H1 (cell line): ENCODE results near the gene CPSF4L. TPM values are rescaled to one million over a fixed set of nuclear protein-coding genes. Genes with fewer than 3 reads are reported as not detected.

Experiments
- CTCF ChIA-PET: fragments of 300-600 bp; sonication (Branson Sonifier 250); formaldehyde crosslinking; loops from one replicate; lab custom pipeline; 2021; ENCODE audit not compliant: partially characterized antibody; lab: Charles Lee
- POLR2A ChIA-PET: fragments of 300-600 bp; sonication (Branson Sonifier 250); formaldehyde crosslinking; loops from one replicate; lab custom pipeline; 2021; ENCODE audit warnings: inconsistent platforms; ENCODE audit not compliant: partially characterized antibody; lab: Charles Lee
- DNase-seq, 2 experiments: peaks; one replicate each; pipeline versions ENCODE4 v3.0.0 to v3.0.0-alpha.2; 2010 to 2022; ENCODE audit warnings: low spot score in 2 of 2, low read depth in 1 of 2, mixed read lengths in 1 of 2
- FAIRE-seq: peaks from 2 replicates; lab custom pipeline; 2011; peaks lifted over from hg19 to GRCh38; lab: Jason Lieb, UNC
- H2AFZ ChIP-seq: 2 replicates; pipeline ENCODE4 v1.8.1; 2012; ENCODE audit warnings: low read length, inconsistent platforms
- H2AK5ac ChIP-seq: 2 replicates; pipeline ENCODE4 v1.6.1; 2013; ENCODE audit warnings: low read depth, low read length
- H2BK120ac ChIP-seq: replicated peaks from 2 replicates; pipeline ENCODE3; 2013; ENCODE audit warnings: low read depth, low read length, inconsistent platforms
- H2BK12ac ChIP-seq: 2 replicates; pipeline ENCODE4 v1.6.1; 2013; ENCODE audit warnings: low read depth, low read length
- H2BK15ac ChIP-seq: 2 replicates; pipeline ENCODE4 v1.6.1; 2013; ENCODE audit warnings: low read length
- H2BK20ac ChIP-seq: 2 replicates; pipeline ENCODE4 v1.6.1; 2013; ENCODE audit warnings: low read length
- H2BK5ac ChIP-seq: 2 replicates; pipeline ENCODE4 v1.6.1; 2013; ENCODE audit warnings: low read depth, low read length
- H3K14ac ChIP-seq: 2 replicates; pipeline ENCODE4 v1.6.1; 2013; ENCODE audit warnings: inconsistent platforms; ENCODE audit not compliant: insufficient read length
- H3K18ac ChIP-seq: 2 replicates; pipeline ENCODE4 v1.6.1; 2013; ENCODE audit warnings: low read length; ENCODE audit errors: extremely low read depth
- H3K23ac ChIP-seq: 2 replicates; pipeline ENCODE4 v1.6.1; 2013; ENCODE audit warnings: inconsistent platforms; ENCODE audit not compliant: insufficient read length
- H3K23me2 ChIP-seq: 2 replicates; pipeline ENCODE4 v1.6.1; 2013; ENCODE audit warnings: low read depth, low read length
- H3K27ac ChIP-seq: 2 replicates; pipeline ENCODE4 v1.6.1; 2011; ENCODE audit warnings: low read depth, low read length, inconsistent platforms
- H3K27me3 ChIP-seq, 4 experiments: replicated peaks in 1 of 4; 1 replicate in 1 of 4; 2 replicates in 3 of 4; pipeline versions ENCODE4 v1.6.1 to v1.8.1; 2011 to 2013; ENCODE audit warnings: low read length in 3 of 4, mild to moderate bottlenecking in 3 of 4, inconsistent platforms in 2 of 4, mixed read lengths in 2 of 4, moderate library complexity in 1 of 4; ENCODE audit not compliant: control insufficient read depth in 3 of 4, insufficient read depth in 3 of 4; ENCODE audit errors: extremely low read depth in 1 of 4
- H3K36me3 ChIP-seq, 4 experiments: 2 replicates each; pipeline versions ENCODE4 v1.6.1 to v1.8.1; 2011 to 2013; ENCODE audit warnings: mild to moderate bottlenecking in 4 of 4, low read length in 3 of 4, moderate library complexity in 2 of 4, control low read depth in 1 of 4, inconsistent platforms in 1 of 4; ENCODE audit not compliant: insufficient read depth in 4 of 4, control insufficient read depth in 2 of 4
- H3K4ac ChIP-seq: replicated peaks from 2 replicates; pipeline ENCODE3; 2013; ENCODE audit warnings: low read length, low read depth, mixed read lengths, inconsistent platforms; ENCODE audit not compliant: insufficient read length
- H3K4me1 ChIP-seq, 4 experiments: replicated peaks in 1 of 4; 1 replicate in 1 of 4; 2 replicates in 3 of 4; pipeline versions ENCODE4 v1.6.1 to v1.8.1; 2011 to 2013; ENCODE audit warnings: low read length in 3 of 4, inconsistent platforms in 2 of 4, mixed read lengths in 1 of 4; ENCODE audit not compliant: insufficient read depth in 4 of 4, control insufficient read depth in 3 of 4
- H3K4me2 ChIP-seq, 2 experiments: 2 replicates each; pipeline versions ENCODE4 v1.6.1 to v1.8.1; 2011 to 2013; ENCODE audit warnings: low read depth in 2 of 2, low read length in 2 of 2, control low read depth in 1 of 2, inconsistent platforms in 1 of 2, mild to moderate bottlenecking in 1 of 2; ENCODE audit not compliant: insufficient read depth in 1 of 2
- H3K4me3 ChIP-seq, 4 experiments: fragments of 200-600, 300-600 bp in 1 of 4; sonication (generic), shearing (Covaris generic), sonication (Bioruptor Twin) in 1 of 4; 2 replicates each; pipeline versions ENCODE4 v1.5.1 to v1.8.1; 2011 to 2016; ENCODE audit warnings: low read length in 4 of 4, low read depth in 3 of 4, control low read depth in 2 of 4, inconsistent platforms in 2 of 4, mild to moderate bottlenecking in 2 of 4, mixed read lengths in 1 of 4, moderate library complexity in 1 of 4; ENCODE audit not compliant: insufficient read depth in 2 of 4; ENCODE audit errors: extremely low read depth in 1 of 4
- H3K56ac ChIP-seq: replicated peaks from 2 replicates; pipeline ENCODE3; 2013; ENCODE audit warnings: low read depth, mild to moderate bottlenecking, mixed read lengths, low read length, inconsistent platforms; ENCODE audit not compliant: insufficient read length
- H3K79me1 ChIP-seq: 2 replicates; pipeline ENCODE4 v1.6.1; 2013; ENCODE audit warnings: low read depth, low read length, control low read depth
- H3K79me2 ChIP-seq, 2 experiments: 2 replicates each; pipeline versions ENCODE4 v1.6.1 to v1.8.1; 2012 to 2013; ENCODE audit warnings: low read length in 2 of 2, mild to moderate bottlenecking in 2 of 2, inconsistent platforms in 1 of 2; ENCODE audit not compliant: insufficient read depth in 2 of 2, control insufficient read depth in 1 of 2
- H3K9ac ChIP-seq, 4 experiments: replicated peaks in 1 of 4; 1 replicate in 1 of 4; 2 replicates in 3 of 4; pipeline versions ENCODE4 v1.6.1 to v1.8.1; 2011 to 2013; ENCODE audit warnings: low read depth in 3 of 4, low read length in 3 of 4, control low read depth in 2 of 4, mild to moderate bottlenecking in 2 of 4, moderate library complexity in 2 of 4, inconsistent platforms in 1 of 4; ENCODE audit errors: extremely low read depth in 1 of 4
- H3K9me3 ChIP-seq, 2 experiments: 2 replicates each; pipeline versions ENCODE4 v1.6.1 to v1.8.1; 2012 to 2013; ENCODE audit warnings: mild to moderate bottlenecking in 2 of 2, moderate library complexity in 2 of 2, control low read depth in 1 of 2, inconsistent platforms in 1 of 2, low read depth in 1 of 2, low read length in 1 of 2, mixed read lengths in 1 of 2; ENCODE audit not compliant: insufficient read depth in 2 of 2
- H4K20me1 ChIP-seq, 2 experiments: replicated peaks in 1 of 2; 2 replicates each; pipeline versions ENCODE3 to v1.8.1; 2011 to 2013; ENCODE audit warnings: inconsistent platforms in 2 of 2, low read length in 2 of 2, mild to moderate bottlenecking in 1 of 2; ENCODE audit not compliant: insufficient read depth in 2 of 2, control insufficient read depth in 1 of 2
- H4K5ac ChIP-seq: 2 replicates; pipeline ENCODE4 v1.6.1; 2013; ENCODE audit warnings: low read length, low read depth, mixed read lengths, inconsistent platforms; ENCODE audit not compliant: insufficient read length
- H4K8ac ChIP-seq: 2 replicates; pipeline ENCODE4 v1.8.0; 2013; ENCODE audit warnings: mild to moderate bottlenecking, moderate library complexity, low read length, inconsistent platforms; ENCODE audit not compliant: insufficient read depth; ENCODE audit errors: extremely low read depth
- H4K91ac ChIP-seq: replicated peaks from 2 replicates; pipeline ENCODE3; 2013; ENCODE audit warnings: low read length, mixed read lengths, inconsistent platforms; ENCODE audit not compliant: insufficient read length
- ASH2L ChIP-seq: fragments of 200-600, 300-600 bp; sonication (generic); IDR thresholded peaks from one replicate; pipeline ENCODE4 v1.7.1; 2017; ENCODE audit warnings: low read length
- ATF2 ChIP-seq: IDR thresholded peaks from 2 replicates; pipeline ENCODE4 v1.6.1; 2012; ENCODE audit warnings: low read length, inconsistent platforms
- ATF3 ChIP-seq: IDR thresholded peaks from 2 replicates; pipeline ENCODE4 v1.6.1; 2011; ENCODE audit warnings: low read depth, mild to moderate bottlenecking, low read length; ENCODE audit not compliant: insufficient read depth
- CBX8 ChIP-seq: fragments of 300-800, 300-1000 bp; sonication (generic); IDR thresholded peaks from 2 replicates; pipeline ENCODE4 v1.7.1; 2016; ENCODE audit warnings: low read depth, low read length, borderline replicate concordance
- CHD1 ChIP-seq: IDR thresholded peaks from 2 replicates; pipeline ENCODE4 v1.6.1; 2012; ENCODE audit warnings: low read depth, low read length, improper control_type of control experiment
- E2F6 ChIP-seq: IDR thresholded peaks from 2 replicates; pipeline ENCODE4 v1.6.1; 2012; ENCODE audit warnings: inconsistent platforms
- EP300 ChIP-seq, 2 experiments: IDR thresholded peaks; 1 replicate in 1 of 2; 2 replicates in 1 of 2; pipeline ENCODE4 v1.6.1; 2011 to 2012; ENCODE audit warnings: low read depth in 2 of 2, low read length in 2 of 2, mild to moderate bottlenecking in 2 of 2, borderline replicate concordance in 1 of 2, inconsistent platforms in 1 of 2, moderate library complexity in 1 of 2
- FOSL1 ChIP-seq: IDR thresholded peaks from 2 replicates; pipeline ENCODE4 v1.6.1; 2011; ENCODE audit warnings: mild to moderate bottlenecking, low read depth, low read length, moderate library complexity; ENCODE audit not compliant: insufficient read depth
- POLR2A ChIP-seq, 2 experiments: IDR thresholded peaks; 1 replicate in 1 of 2; 2 replicates in 1 of 2; pipeline ENCODE4 v1.6.1; 2011; ENCODE audit warnings: low read depth in 2 of 2, low read length in 2 of 2, mild to moderate bottlenecking in 2 of 2; ENCODE audit errors: control extremely low read depth in 1 of 2
- RFX5 ChIP-seq: IDR thresholded peaks from 2 replicates; pipeline ENCODE4 v1.6.1; 2011; ENCODE audit warnings: low read depth, low read length, improper control_type of control experiment, borderline replicate concordance
- WGBS, 2 experiments: shearing (Covaris generic) in 1 of 2; methylation state at CpG; one replicate each; pipeline versions ENCODE4 v1.1.6 to v1.1.7; 2013 to 2015; ENCODE audit warnings: low lambda C conversion rate in 2 of 2, mixed read lengths in 2 of 2, inconsistent platforms in 1 of 2, low coverage in 1 of 2, missing lambda C conversion rate in 1 of 2; ENCODE audit not compliant: insufficient replicate concordance in 2 of 2, insufficient coverage in 1 of 2, insufficient read length in 1 of 2; ENCODE audit errors: extremely low coverage in 1 of 2, missing lambda C conversion rate in 1 of 2; 5-methylcytosine and 5-hydroxymethylcytosine counted together
- polyA plus RNA-seq, 7 experiments: library from polyadenylated mRNA; depleted of rRNA in 3 of 7; stranded (reverse) in 5 of 7; unstranded in 2 of 7; fragments of >200 nt in 5 of 7; fragments of 200-250 nt in 2 of 7; gene quantifications; 1 replicate in 5 of 7; 2 replicates in 1 of 7; 4 replicates in 1 of 7; pipeline versions ENCODE4 v1.2.1 to v1.2.3, GENCODE V29; 2011 to 2013; ENCODE audit warnings: missing spikeins in 2 of 7, mixed read lengths in 2 of 7
- total RNA-seq: library from RNA; stranded (reverse); fragmentation: NEBNext Ultra II Directional; extraction: Animal tissue kit (Norgen Biotek cat#: 25700); gene quantifications from 2 replicates; pipeline ENCODE4 v1.2.1, GENCODE V29; 2021

Gene CPSF4L
- total and polyA plus RNA-seq, 2 of the 8 experiments (the other 6 are each of a cell fraction or from before 2014, with no cell fraction given) = not detected

GRCh38 chr17:73256220-73256619 lies 5.5 kb downstream of the CPSF4L start:
- no peak overlapping the region for H3K27ac ChIP-seq
- H3K14ac ChIP-seq = no peak overlapping the region
- no peaks in the 10 kb centered on the region for H3K36me3 ChIP-seq
- no peak overlapping the region for H3K4me2 ChIP-seq
- H3K4me3 ChIP-seq = no peak overlapping the region
- no peaks in the 10 kb centered on the region for H3K79me1 ChIP-seq
- H3K27me3 ChIP-seq = peaks cover 0 to 3% (median 0%) of the 10 kb centered on the region in 4 experiments; a peak in 1 of 7 replicates
- H3K4me1 ChIP-seq = peaks cover 0 to 8% (median 4%) of the 10 kb centered on the region in 4 experiments; a peak in 3 of 7 replicates
- no peak overlapping the region for H2AFZ ChIP-seq
- ChIA-PET CTCF (interaction anchor here (0.6 to 19.7 kb wide), 33 partner anchors 10 to 231 kb away, joined by 3 to 439 read pairs (median 6); partner anchors contain the start of gene CDC42EP4), POLR2A (interaction anchor here (0.9 to 2.7 kb wide), 3 partner anchors 101 to 114 kb away, joined by 3 to 7 read pairs (median 4); no protein-coding TSS in a partner anchor)
- H4K5ac ChIP-seq = no peak overlapping the region
- H3K4ac ChIP-seq = no peak overlapping the region
- H2BK120ac ChIP-seq = no peak overlapping the region
- no peak for FAIRE-seq
- H2BK12ac ChIP-seq = no peak overlapping the region
- H2BK15ac ChIP-seq = no peak overlapping the region
- no peak overlapping the region for H2AK5ac ChIP-seq
- no peaks in the 10 kb centered on the region for H3K9me3 ChIP-seq
- no peak overlapping the region; a peak in 1 of 7 replicates for H3K9ac ChIP-seq
- no peak for DNase-seq
- H4K8ac ChIP-seq = no peak overlapping the region
- H4K91ac ChIP-seq = no peak overlapping the region
- H3K18ac ChIP-seq = no peak overlapping the region
- no peak overlapping the region for H3K23ac ChIP-seq
- H2BK20ac ChIP-seq = no peak overlapping the region
- H2BK5ac ChIP-seq = no peak overlapping the region
- 90% methylated on average over 3 of the region's 3 CpGs; no CpG with 5 or more reads in 1 of the 2 experiments for WGBS, 2 experiments
- H3K79me2 ChIP-seq = no peaks in the 10 kb centered on the region
- no peaks in the 10 kb centered on the region for H4K20me1 ChIP-seq
- H3K23me2 ChIP-seq = no peaks in the 10 kb centered on the region
- H3K56ac ChIP-seq = no peak overlapping the region
- TF ChIP-seq POLR2A (IDR thresholded peaks at IDR 0.05; ENCODE audit: control extremely low read depth in 1 of 2, low read depth in 2 of 2, low read length in 2 of 2) = no peak
- no peak for TF ChIP-seq FOSL1
- no peak for TF ChIP-seq CHD1
- no peak for TF ChIP-seq EP300 (IDR thresholded peaks at IDR 0.05; ENCODE audit: borderline replicate concordance in 1 of 2, low read depth in 2 of 2, low read length in 2 of 2)
- TF ChIP-seq RFX5 = no peak
- TF ChIP-seq E2F6 = no peak
- no peak for TF ChIP-seq ATF2
- no peak for TF ChIP-seq CBX8
- no peak for TF ChIP-seq ASH2L
- no peak for TF ChIP-seq ATF3
